ENCODE data around the gene DRC1.

DRC1 gene

GRCh38 chr2:26469955-26470354 lies 68.2 kb downstream of the DRC1 start:
- TF ChIP-seq, protein P1, sequence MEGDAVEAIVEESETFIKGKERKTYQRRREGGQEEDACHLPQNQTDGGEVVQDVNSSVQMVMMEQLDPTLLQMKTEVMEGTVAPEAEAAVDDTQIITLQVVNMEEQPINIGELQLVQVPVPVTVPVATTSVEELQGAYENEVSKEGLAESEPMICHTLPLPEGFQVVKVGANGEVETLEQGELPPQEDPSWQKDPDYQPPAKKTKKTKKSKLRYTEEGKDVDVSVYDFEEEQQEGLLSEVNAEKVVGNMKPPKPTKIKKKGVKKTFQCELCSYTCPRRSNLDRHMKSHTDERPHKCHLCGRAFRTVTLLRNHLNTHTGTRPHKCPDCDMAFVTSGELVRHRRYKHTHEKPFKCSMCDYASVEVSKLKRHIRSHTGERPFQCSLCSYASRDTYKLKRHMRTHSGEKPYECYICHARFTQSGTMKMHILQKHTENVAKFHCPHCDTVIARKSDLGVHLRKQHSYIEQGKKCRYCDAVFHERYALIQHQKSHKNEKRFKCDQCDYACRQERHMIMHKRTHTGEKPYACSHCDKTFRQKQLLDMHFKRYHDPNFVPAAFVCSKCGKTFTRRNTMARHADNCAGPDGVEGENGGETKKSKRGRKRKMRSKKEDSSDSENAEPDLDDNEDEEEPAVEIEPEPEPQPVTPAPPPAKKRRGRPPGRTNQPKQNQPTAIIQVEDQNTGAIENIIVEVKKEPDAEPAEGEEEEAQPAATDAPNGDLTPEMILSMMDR (IDR thresholded peaks at IDR 0.05): no peak

DNA sequence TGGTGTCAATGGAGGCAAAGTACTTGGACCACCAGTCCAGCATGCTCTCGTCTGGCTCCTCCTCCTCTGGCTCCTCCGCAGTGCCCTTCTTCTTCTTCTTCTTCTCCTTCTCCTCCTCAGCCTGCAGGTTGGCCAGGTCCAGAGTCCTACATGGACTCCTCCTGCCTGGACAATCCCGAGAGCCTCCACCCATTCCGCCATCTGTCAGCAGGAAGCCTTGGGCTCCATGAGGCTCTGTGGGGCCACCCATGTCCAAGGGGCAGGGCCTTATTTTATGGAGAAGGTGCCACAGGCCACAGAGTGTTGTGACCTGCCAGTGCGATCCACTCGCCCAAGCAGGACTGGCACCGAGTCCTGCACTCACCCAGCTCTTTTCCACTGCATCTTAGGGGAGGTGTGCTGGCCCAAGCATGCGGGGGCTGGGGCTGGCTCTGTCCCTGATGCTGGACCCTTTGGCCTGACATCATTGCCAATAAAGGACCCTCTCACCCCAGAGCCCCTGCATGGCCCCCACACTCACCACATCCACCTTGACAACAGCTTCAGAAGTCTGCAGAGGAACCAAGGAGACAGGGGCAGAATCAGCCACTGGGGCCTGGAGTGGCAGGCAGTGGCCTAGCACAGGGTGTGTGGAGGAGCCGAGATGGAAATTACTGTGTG lies 69.0 kb downstream of the DRC1 start:
- TF ChIP-seq, protein P1 (IDR thresholded peaks at IDR 0.05): no peak

DNA sequence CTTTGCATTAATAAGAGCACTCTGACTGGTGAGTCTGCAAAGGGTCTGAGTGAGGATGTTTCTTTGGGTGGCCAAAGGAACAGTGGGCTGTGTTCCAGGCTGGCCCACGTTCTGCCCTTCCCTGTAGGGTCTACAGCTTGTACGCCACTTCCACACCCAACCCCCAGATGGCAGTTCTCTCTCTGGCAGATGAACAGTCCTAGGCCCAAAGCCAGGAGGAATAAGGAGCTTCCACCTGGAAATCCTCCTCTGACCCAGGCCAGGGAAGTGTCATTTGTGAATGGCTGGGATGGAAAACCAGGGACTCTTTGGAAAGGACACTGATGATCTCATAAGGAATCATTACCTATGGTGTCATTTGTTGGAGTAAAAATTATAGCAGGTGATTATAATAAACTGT lies 69.6 kb downstream of the DRC1 start:
- TF ChIP-seq, protein P1 (IDR thresholded peaks at IDR 0.05): no peak

DNA sequence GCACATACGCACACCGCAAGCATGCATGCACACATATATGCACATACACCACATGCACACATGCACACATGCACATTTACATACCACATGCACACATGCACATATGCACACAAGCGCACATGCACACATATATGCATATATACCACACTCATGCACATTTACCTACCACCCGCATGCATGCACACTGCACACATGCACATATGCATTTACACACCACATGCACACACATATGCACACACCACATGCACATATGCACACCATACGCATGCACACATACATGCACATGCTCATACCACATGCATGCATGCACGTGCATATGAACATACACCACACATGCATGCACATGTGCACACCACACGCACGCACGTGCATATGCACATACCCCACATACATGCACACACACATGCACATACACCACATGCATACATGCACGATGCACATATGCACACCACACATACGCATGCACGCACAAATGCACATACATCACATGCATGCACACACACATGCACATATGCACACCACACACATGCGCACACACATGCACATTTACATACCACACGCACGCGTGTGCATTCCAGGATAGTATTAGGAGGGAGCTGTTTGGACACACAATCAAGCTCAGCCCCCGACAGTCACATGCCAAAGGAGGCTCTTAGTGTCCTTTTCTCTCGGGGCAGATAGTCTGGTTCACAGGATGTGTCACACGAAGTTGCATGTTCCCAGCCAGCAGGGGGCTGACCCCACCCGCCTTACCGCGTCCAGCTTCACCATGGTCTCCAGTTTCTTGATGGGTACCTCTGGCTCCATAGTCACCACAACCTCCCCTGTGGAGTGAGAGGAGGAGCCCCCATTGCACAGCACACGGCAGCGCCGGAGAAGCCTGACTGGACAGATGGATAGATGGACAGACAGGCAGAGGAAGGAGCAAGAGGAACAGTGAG lies 70.3 kb downstream of the DRC1 start:
- TF ChIP-seq, protein P1 (IDR thresholded peaks at IDR 0.05): no peak

DNA sequence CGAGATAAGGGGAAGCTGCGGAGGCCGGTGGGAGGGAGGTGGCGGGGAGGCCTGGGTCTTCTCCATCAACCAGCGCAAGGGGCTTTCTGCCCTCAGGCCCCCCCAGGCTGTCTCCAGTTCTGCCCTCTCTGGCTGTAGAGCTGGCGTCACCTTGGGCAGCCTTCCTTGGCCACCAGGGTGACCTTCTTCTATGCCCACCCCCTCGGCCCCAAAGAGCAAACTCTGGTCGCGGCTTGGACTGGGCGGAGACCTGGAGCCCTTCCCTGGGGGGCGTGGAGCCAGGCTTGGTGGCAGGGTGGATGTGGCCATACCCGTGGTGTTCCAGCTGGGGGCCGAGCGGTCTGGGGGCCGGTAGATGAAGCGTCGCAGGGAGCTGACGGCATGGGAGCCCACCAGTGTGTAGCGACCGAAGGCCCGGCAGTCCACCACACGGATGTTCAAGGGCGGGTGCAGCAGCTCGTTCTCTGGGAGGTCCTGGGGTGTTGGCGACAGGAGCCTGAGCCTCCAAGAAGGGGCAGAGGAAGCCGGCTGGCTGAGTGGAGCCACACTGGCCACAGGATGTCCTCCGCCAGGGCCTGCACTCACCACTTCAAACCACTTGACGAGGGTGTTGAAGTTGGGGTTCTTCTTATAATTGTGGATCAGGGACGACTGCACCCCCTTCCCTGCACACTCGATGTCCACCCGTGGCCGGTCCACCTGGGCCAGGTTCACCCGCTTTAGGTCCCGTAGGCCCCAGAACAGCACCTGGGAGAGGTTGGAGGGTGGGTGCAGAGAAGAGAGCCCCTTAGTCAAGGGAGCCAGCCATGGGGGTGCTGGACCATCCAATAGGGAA lies 71.3 kb downstream of the DRC1 start:
- TF ChIP-seq, protein P1 (IDR thresholded peaks at IDR 0.05): no peak

GRCh38 chr2:26473796-26474195 lies 72.1 kb downstream of the DRC1 start:
- TF ChIP-seq, protein P1 (IDR thresholded peaks at IDR 0.05): no peak

DNA sequence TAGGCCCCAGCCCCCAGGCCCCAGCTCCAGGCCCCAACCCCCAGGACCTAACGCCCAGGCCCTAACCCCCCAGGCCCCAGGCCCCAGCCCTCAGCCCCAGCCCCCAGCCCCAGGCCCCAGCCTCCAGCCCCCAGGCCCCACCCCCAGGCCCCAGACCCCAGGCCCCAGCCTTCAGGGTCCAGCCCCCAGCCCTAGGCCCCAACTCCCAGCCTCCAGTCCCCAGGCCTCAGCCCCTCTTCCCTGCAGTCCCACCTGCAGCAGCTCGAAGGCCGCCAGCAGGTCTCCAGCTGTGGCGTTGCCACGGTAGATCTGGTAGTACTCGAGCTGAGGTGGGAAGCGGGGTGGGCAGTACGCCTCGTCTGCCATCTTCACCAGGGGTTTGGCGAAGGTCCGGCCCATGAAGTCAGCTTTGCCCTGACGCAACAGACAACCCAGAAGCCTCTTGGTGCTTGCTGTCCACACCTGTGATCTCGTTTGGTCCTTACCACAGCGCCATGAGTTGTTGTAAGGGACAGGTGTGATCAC lies 72.6 kb downstream of the DRC1 start:
- TF ChIP-seq, protein P1 (IDR thresholded peaks at IDR 0.05): no peak

All from LNCAP (cell line).